T-helper 1 cell (primary cell): ENCODE data around the gene MARS1.

ENCODE experiments used
- DNase-seq, 5 donors: peaks; one replicate each; pipeline ENCODE4 v3.0.0-alpha.2; 2012 to 2020

MARS1 gene

DNA sequence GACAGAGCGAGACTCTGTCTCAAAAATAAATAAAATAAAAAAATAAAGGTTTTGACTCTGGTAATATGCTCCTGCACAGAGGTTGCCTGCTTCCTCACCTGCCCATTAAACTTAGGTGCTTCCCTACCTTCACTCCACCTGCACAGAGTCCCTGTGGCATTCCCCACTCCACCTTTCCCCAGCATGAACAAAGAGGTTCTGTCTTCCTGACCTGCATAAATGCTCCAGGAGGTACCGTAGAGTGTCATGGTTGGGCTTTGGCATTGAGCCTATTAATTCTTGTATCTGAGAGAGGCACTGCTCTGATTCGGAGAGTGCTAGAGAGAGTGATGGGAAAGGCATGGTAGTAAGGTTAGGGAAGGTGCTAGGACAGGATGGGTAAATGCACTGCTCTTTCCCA lies 14.5 kb upstream of the MARS1 start:
- no peak for DNase-seq

DNA sequence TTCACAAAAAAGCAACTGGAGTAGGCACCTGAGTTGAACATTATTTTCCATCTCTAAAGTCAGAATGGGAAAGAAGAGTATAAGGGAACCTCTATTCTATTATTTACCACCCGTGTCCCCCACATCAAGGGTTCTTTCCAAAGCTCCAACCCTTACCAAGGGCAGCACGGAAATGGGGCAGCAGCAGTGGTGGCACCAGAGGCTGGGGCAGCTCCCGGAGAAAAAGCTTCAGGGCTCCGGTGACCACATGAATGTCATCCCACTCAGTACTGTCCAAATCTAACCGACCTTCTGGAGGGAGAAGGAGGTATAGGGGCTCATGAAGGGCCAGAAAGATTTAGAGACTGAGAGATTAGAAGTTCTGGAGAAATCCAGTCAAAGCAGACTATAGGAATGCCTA lies 14.0 kb upstream of the MARS1 start:
- DNase-seq: no peak

DNA sequence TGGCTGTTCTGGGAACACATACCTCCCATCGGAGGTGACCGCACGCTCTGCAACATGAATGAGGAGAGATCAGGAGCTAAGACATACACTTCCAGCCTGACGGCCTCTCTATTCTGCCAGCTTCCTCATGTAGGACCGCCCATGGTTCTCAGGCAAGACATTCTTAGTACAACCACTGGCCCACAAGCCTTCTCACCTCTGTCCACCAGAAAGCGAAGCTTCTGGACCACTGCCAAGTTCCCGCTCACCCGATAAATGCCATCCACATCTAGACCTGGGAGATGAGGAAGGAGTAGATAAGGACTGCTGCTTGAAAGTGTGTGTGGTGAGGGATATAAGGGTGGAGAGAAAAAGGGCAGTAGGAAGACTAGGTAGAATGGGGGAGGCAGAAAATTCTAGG lies 13.4 kb upstream of the MARS1 start:
- DNase-seq: no peak

DNA sequence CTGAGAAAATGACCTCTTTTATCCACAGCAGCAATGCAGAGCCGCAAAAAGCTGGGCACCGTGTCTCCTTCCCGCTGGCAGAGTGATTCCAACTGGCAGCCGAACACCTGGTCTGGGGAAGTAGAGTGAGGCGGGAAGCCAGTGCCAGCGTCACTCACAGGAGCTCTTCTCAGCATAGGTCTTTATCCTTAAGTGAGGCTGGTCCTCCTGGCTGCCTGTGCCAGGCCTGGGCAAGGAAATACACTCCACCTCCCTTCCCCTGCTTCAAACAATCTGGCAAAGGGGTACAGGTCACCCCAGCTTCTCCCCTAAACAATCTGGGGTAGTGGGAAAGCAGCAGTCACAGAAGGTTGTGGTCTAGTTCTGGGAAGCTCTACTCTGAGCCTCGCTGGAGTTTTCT lies 13.0 kb upstream of the MARS1 start:
- DNase-seq: no peak

DNA sequence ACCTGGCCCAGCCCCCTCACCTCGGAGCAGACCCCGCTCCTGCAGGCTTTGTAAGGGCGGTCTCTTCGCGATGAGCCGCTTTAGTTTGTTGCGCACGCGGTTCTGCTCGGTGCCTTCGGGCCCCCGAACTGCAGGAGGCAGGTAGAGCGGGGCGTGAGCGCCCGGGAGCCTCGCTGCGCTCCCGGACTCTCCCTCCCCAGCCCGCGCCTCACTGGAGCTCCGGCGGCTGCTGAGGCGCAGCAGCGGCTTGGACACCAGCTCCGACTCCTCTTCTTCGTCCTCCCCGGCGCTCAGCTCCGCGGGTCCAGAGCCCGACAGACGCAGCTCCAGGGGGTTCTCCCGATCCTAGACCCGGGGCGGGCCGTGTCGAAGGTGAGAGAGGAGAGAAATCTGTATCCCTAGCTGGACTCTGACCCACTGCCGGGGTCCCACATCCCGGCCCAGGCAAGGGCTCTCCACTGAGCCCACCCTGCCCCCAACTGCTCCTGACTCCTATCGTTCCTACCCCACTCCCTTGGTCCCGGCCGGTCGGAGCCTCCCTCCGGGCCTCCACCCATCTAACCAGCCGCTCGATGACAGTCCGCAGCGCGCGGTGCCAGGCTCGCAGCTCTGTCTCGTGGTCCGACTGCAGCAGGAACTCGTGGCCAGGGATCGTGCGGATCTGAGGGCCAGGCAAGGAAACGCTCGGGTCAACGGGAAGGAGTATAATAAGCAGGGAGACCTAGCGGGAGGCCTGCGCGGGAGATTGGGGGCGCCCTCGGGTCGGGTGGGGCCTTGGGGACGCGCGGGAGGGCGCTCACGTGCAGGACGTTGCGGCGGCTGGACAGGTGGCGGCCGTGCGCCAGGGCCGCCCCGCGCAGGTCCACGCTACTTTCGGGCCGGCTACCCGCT lies 12.4 kb upstream of the MARS1 start:
- no peak for DNase-seq

DNA sequence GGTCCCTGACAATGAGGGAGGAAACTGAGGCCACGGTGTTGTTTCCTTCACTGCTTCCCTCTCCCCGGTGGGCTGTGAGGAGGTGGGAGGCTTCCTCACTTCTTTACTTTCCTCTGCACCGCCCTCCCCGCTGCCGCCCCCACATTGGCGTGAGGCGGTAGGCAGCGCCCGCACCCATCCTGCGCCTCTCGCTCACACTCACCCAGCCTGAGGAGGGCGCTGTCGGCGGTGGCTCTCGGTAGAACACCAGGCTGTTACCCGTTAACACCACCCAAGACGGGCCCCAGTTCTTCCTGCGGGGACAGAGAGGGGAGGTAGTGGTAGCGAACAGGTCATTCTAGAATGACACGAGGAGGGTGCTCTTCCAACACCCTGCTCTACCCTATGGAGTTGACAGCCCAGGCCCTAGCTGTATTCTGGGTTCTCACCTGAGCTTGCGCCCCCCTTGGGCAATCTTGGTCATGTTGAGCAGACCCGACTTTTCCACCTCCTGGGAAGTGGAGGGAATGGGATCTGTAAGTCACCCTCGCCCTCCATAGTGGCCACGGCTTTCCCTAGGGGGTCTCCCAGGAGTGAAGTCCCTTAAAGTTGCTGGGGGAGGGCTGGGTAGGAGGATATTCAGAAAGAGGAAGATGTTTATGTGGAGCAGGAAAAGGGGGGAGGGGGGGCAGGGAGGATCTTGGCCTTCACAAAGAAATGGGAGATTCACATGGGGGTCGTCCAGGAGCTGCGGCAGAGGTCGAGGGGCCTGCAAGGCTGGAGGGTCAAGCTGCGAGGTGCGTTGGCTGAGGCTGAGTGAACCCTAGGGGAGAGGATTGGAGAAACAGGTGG lies 11.5 kb upstream of the MARS1 start:
- peak in 4 of 5 donors; percentile 32 to 81 (median 56) for DNase-seq

DNA sequence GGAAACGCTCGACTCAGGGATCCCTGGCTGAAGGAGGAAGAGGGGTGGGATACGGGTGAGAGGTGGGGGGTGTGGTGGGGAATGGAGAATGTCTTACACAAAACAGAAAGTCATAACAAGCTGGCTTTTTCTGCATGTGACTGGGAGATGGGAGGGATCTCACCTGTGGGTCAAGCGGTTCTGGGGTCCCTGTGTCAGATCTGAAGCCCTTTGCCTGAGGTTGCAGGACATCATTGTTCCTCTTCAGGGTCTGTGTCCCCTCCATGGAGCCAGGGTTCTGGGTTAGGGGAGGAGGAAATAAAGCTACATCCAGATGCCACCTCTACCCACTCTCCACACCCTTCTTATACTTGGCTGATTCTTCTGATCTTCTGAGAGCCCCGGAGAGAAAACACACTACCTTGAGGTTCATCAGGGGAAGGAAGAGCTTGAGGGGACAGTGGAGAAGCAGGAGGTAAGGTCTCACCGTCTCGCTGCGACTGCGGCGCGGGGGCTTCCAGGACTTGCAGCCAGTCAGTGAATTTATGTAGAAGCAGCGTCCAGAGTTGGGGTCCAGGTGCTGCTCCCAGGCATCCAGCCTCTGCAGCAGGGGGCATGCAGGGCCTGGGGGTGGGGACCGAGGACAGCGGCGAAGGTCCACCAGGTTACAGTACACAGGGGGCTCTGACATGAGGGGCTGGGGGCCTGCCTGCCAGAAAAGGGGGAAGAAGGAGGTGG lies 10.7 kb upstream of the MARS1 start:
- no peak for DNase-seq

DNA sequence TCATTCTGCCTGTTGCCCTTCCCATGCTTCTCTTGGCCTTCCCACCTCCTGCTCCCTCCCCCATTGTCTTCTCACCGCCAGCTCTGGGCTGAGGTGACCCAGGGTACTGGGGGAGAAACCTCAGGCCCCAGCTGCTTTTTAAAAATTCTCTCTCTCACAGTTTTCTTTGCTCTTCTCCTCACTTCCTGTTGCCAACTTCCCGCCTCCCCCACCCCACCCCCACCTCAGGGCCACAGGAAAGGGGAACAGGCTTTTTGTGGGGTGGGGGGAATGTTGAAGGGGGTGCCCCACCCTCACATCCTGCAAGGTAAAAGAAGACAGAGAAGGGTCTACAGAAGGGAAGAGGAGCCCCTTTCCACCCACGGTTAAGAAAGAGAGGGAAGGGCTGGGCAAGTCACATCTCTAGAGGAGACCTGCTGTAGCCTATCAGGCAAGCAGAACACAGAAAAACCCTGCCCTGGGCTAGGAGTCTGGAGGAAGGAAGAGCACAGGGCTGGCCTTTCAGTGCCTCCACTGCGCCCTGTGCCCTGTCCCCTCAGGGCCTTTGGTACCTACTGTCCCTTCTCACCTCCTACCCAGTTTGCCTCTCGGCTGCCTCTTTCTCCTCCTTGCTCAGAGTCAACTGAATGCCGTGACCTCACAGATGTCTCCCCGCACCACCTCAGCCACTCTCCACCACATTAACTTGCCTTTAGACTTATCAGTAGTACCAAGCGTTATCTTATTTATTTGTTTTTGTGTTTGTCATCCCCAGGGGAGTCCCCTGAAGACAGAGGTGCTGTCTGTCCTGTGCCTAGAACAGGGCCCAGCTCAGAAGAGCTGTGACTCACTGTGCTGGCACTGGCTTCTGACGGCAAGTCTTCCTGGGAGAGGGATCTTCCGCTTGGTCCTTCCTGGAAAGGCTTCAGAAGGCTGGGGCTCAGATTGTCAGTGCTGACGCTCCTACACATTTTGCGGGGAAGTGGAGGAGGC lies 9.9 kb upstream of the MARS1 start:
- DNase-seq: peak; percentile 38 to 74 (median 49)

DNA sequence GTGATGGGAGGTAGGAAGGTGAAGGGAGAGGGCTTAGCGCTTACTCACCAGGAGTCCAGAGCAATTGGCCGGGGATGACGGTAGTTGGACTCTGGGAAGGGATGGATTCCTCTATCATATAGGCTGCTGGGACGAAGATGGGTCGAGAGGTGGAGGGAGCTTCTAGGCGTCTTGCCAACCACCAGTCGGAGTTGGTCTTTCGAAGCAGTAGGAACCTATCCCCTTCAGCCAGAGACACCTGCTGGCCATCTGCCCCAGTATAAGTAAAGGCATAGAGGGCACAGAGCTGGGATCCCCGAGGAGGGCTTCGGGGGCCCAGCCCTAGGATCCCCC lies 8.9 kb upstream of the MARS1 start:
- DNase-seq: no peak

DNA sequence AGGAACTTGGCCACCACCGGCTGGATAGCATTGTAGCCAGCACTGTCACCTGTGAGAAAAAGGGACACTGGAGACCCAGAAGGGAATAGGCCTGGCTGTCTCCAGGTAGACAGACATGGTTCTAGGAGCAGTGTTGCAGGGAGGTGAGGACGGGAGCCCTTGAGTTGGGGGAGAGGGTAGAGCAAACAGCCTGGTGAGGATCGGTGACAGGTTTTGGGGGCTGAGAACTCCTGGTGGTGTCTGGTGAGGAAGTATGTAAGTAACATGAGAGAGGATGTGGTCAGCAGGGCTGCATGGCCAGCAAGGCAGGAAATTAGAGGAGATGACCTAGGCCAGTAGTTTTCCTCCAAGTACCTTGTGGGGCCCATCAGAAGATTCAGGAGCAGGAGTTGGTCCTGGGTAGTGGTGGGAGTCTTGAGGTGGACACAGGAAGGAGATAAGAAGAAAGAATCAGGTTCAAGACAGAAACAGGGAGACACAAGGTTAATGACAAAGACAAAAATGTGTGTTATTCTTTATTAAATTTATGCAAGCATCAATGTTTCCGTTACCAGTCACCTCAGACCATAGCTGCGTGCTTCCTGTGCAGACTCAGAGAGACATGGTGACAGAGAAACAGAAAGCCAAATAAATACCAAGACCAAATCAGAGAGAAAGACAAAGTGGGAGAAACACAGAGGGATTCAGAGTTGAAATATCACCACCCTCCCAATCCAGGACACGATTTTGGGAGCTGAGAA lies 8.3 kb upstream of the MARS1 start, which contains the start of gene ARHGAP9:
TSS of gene ARHGAP9 (minus strand) at position 491 of the 740 bp plus-strand sequence. CDS start at position 31, 460 bp downstream.
- peak in 4 of 5 donors; percentile 55 to 83 (median 58) for DNase-seq

DNA sequence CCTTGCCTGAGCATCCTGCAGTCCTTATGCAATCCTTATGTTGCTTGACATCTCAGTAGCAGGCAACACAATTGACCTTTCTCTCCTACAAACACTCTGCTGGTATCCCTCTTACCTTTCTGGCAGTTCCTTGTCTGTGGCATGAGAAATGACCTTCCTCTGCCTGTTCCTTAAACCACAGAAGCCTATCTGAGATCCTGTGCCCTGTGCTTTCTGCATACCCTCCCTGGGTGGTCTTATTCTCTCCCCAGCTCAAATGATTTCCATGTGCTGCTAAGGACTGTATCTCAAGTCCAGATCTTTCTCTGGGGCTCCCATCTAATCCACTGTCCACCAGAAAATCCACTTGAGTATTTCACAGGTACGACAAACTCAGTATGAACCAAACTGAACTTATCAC lies 6.2 kb upstream of the MARS1 start:
- DNase-seq: no peak

DNA sequence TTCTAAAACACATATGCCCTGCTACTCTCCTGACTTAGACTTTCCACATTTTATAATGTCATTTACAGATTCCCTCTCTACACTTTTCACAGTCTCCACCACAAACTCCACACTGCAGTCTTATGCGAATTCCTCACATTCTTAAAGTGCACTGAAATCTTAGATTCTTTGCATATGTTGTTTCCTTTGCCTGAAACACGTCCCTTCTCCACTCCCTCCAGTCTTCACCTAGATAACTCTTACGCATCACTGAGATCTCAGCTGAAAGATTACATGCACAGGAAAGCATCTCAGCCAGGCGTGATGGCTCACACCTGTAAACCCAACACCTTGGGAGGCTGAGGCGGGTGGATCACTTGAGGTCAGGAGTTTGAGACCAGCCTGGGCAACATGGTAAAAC lies 4.4 kb upstream of the MARS1 start:
- DNase-seq: no peak

DNA sequence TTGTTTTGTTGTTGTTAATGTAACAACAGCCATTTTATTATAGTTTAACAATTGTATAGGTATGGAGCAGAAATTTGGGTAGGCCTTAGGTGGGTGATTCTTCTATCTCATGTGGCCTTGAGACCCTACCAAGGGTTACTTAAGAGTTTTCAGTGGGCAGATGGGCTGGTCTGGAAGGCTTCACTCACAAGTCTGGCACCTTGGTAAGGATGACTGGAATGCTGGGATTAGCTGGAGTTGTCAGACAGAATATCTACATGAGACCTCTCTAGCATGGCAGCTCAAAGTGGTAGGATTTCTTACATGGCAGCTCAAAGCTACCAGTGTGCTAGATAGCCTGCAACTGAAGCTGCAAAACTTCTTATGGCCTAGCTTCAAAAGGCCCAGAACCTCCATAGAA lies 2.2 kb upstream of the MARS1 start:
- no peak for DNase-seq

DNA sequence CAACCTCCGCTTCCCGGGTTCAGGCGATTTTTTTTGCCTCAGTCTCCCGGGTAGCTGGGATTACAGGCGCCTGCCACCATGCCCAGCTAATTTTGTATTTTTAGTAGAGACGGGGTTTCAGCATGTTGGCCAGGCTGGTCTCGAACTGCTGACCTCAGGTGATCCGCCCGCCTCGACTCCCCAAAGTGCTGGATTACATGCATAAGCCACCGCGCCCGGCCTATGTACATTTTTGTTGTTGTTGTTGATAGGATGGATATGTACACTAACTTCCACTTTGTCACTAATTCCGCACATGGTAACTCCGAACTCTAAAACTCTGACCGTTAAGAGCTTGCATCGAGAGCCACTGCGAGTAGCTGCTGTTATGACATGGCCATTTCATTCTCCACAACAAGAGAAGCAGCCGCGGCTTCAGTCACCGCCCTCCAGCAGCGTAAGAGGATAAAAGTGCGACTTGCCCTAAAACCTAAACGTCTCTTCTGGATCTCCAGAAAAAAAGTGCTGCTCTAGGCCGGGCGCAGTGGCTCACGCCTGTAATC lies 742 bp upstream of the MARS1 start:
- DNase-seq: no peak

DNA sequence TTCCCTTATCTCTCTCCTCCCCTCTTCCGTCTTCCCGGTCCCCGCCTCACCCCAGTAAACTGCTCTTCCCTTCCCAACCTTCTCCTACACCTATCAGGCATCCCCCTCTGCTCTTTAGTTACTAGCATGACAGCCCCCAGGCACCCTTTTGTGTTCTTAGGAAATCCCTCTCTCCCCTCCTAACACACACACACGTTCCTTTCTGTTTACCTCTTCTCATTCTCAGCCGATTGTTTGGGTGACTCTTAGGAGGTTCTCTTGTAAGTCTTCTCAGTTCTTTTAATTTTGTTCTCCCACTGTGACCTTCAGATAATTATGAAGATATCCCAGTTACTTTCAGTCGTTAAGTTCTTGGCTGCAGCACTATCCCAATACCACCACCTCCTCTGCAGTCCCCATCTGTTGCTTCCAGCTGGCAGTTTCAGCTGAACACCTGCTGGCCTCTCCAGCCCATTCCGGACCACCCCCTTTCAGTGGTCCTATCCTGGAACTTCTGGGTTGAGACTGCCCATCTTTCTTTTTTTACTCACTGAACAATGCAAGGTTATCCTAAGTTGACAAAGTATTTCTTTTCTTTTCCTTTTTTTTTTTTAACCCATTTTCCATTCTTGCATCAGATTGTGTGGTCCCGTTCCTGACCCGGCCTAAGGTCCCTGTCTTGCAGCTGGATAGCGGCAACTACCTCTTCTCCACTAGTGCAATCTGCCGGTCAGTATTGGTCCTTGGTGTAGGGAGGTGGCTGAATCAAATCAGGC lies 711 bp downstream of the MARS1 start:
- no peak for DNase-seq

DNA sequence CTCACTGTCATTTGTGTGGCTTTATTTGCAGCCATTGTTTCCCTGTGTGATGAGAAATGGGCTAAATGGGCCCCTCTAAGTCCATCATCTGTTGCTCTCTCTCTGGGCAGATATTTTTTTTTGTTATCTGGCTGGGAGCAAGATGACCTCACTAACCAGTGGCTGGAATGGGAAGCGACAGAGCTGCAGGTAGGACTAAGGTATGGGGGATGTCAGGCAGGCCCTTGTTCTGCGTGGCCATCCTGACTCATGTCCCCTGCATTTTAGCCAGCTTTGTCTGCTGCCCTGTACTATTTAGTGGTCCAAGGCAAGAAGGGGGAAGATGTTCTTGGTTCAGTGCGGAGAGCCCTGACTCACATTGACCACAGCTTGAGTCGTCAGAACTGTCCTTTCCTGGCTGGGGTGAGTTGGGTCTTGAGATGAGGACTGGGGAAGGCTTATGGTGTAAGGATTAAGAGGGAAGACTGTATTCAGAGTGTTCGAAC lies 1.3 kb downstream of the MARS1 start:
- DNase-seq: no peak

DNA sequence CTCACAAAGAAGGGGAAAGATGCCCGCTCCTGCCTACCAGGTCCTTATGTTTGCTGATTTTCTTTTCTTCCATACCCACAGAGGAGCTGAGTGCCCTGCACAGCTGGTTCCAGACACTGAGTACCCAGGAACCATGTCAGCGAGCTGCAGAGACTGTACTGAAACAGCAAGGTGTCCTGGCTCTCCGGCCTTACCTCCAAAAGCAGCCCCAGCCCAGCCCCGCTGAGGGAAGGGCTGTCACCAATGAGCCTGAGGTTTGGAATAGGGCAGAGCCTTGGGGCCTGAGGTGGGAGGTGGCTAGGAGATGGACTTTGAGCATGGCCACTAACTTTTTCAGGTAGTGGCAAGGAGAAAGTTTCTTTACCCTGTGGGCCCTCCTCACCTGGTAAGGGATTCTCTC lies 2.3 kb downstream of the MARS1 start:
- DNase-seq: no peak

DNA sequence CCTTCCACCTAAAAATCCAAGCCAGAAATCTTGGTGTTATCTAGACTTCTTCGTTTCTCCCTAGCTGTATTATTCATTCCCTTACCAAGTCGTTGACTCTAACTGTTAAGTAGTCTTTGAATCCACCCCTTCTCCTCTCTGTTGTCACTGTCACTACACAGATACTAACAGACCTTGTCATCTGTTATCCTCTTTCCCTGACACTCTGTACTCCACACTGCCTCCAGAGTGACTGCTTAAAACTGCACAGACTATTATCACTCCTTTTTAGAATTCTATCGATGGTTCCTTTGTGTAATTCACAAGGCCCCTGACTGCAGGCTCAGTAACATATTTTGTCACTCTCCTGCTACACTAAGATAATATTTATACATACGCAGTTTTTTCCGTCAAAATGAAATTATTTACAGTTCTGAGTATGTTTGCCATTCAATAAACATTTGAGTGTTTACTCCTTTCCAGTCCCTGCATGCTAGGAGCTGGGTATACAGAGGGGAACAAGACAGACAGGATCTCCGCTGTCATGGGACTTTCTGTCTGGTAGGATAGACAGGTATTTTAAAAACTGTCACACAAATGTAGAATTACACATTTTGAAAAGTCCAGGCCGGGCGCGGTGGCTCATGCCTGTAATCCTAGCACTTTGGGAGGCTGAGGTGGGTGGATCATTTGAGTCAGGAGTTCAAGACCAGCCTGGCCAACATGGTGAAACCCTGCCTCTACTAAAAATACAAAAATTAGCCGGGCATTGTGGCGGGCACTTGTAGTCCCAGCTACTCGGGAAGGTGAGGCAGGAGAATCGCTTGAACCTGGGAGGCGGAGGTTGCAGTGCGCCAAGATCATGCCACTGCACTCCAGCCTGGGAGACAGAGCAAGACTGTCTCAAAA lies 3.8 kb downstream of the MARS1 start:
- no peak for DNase-seq
